Ovary (tissue), 9 donors: ENCODE data around the gene PTPRN2. TPM values are rescaled to one million over a fixed set of nuclear protein-coding genes. Genes with fewer than 3 reads are reported as not detected.
A peak's percentile ranks its signal among the peaks of the same experiment; 100 is the strongest.

Experiments
- DNase-seq, 5 donors: peaks; one replicate each; pipeline ENCODE4 v3.0.0-alpha.2; 2019 to 2020
- H3K27ac ChIP-seq, 2 donors: fragments of 200-600 bp; one replicate each; pipeline versions ENCODE4 v1.5.1 to v1.8.0; 2019 to 2022
- H3K27me3 ChIP-seq: fragments of 200-600 bp; one replicate; pipeline ENCODE4 v1.8.0; 2022
- H3K36me3 ChIP-seq: fragments of 200-600 bp; sonication (generic); one replicate; pipeline ENCODE4 v1.5.1; 2019
- H3K4me1 ChIP-seq: one replicate; pipeline ENCODE4 v1.8.1; 2013; ENCODE audit warnings: mild to moderate bottlenecking, moderate library complexity; ENCODE audit not compliant: insufficient read depth
- H3K4me3 ChIP-seq: fragments of 200-600 bp; sonication (generic); one replicate; pipeline ENCODE4 v1.5.1; 2017
- H3K9me3 ChIP-seq, 2 donors: fragments of 200-600 bp in 1 of 2; sonication (generic) in 1 of 2; one replicate each; pipeline versions ENCODE4 v1.5.1 to v1.8.1; 2013 to 2019; ENCODE audit warnings: mild to moderate bottlenecking in 1 of 2, moderate library complexity in 1 of 2
- EP300 ChIP-seq: sonication (generic); formaldehyde crosslinking; IDR thresholded peaks from one replicate; pipeline ENCODE4 v1.6.1; 2017; ENCODE audit warnings: antibody characterized with exemption
- POLR2A ChIP-seq: fragments of 450-650 bp; IDR thresholded peaks from one replicate; pipeline ENCODE4 v1.6.1; 2017; ENCODE audit warnings: antibody characterized with exemption, mild to moderate bottlenecking, moderate library complexity
- whole genome bisulfite sequencing, 3 donors: extraction: QIAGEN DNeasy Blood & Tissue Kit in 1 of 3; methylation state at CpG; one replicate each; pipeline versions ENCODE4 v1.1.5 to v1.1.7; 2013 to 2017; 5-methylcytosine and 5-hydroxymethylcytosine counted together
- intact Hi-C, 4 donors: fragments of 100-400 bp; cut with DNase I; formaldehyde crosslinking; loops; one replicate each; pipeline versions ENCODE4 v1.11.0 to v1.15.1; 2022 to 2023
- polyA plus RNA-seq, 2 donors: library from polyadenylated mRNA; stranded (reverse); fragments of 200-250 nt in 1 of 2; fragments of 350-450 nt in 1 of 2; fragmentation: Illumina TruSeq in 1 of 2; extraction: RNeasy Lipid Tissue Mini Kit (QIAGEN cat#74804) in 1 of 2; gene quantifications; one replicate each; pipeline ENCODE4 v1.2.3, GENCODE V29; 2013 to 2014
- total RNA-seq, 7 donors: library from RNA; depleted of rRNA in 2 of 7; stranded (reverse); fragments of >200 nt in 2 of 7; fragmentation: NEBNext Ultra II Directional in 3 of 7; extraction: Animal tissue kit (Norgen Biotek cat#: 25700) in 3 of 7; gene quantifications; one replicate each; pipeline versions ENCODE4 v1.1.0 to v1.2.4, GENCODE V29; 2016 to 2023
- TF ChIP-seq, protein P1 (sequence below), 3 donors: fragments of 450-650 bp in 2 of 3; fragments of 200-600 bp in 1 of 3; IDR thresholded peaks; one replicate each; pipeline versions ENCODE4 v1.5.1 to v1.8.0; 2016 to 2022; ENCODE audit warnings: antibody characterized with exemption in 3 of 3, mild to moderate bottlenecking in 1 of 3
- donor health status: DM: no; HTN: no; CAD: no; lungs with moderate emphysema.
- donor health status: DM: no; HTN: no; CAD: no.
- donor health status: Bipolar disorder and iron deficiency.
- donor health status: DM: yes; HTN: yes; CAD: no.
- donor health status: DM: no; HTN: no; CAD: no.
- donor health status: DM: yes; HTN: yes; CAD: no.

PTPRN2 gene
- total and polyA plus RNA-seq, 9 donors = 3.5 to 11.1 (median 5.9) TPM

DNA sequence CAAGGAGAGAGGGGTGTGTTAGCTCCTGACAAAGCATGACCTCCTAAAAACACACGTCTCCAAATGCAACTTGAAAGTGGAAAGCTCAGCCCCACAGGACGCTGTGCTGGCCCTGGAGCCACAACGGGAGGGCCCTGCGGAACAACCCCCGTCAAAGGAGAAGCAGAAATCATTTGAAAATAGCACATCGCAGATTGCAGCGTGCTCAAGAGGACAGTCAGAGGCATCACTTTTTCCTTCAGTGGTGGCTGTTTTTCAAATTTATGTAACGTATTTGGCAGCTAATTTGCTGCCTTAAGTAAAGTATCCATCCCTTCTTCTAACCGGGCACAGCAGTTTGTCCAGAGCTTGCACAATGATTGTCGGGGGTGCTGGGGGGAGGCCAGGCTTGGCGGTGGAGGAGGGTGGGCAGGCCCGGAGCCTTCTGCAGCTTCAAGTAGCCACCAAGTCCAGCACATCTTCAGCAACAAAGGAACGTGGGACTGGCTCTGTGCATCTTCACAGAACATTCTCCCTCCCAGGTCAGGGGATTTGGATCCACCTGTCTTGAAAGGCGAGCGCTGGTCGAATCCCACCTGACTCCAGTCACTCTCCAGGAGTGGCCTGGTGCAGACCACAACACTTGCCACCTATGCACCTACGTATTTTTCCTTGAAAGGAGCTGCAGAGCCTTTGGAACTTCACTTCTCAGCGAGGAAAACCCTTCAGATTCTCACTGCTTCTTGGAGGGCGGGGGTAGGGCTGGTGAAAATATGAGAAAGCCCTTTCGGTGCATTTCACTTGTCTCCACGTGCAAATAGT is 904.5 kb downstream of the PTPRN2 start:
- H3K9me3 ChIP-seq = no peaks in the 10 kb centered on the region
- TF ChIP-seq EP300 (no peak), POLR2A (no peak)
- DNase-seq = no peak
- H3K36me3 ChIP-seq = no peaks in the 10 kb centered on the region
- H3K27me3 ChIP-seq = peaks cover 2% of the 10 kb centered on the region
- intact Hi-C loops = no loop called here
- no peak overlapping the region for H3K4me3 ChIP-seq
- H3K4me1 ChIP-seq = no peaks in the 10 kb centered on the region
- 61 to 79% (median 76%) methylated on average over 21 of the region's 21 CpGs for WGBS, 3 donors
- no peak overlapping the region for H3K27ac ChIP-seq

DNA sequence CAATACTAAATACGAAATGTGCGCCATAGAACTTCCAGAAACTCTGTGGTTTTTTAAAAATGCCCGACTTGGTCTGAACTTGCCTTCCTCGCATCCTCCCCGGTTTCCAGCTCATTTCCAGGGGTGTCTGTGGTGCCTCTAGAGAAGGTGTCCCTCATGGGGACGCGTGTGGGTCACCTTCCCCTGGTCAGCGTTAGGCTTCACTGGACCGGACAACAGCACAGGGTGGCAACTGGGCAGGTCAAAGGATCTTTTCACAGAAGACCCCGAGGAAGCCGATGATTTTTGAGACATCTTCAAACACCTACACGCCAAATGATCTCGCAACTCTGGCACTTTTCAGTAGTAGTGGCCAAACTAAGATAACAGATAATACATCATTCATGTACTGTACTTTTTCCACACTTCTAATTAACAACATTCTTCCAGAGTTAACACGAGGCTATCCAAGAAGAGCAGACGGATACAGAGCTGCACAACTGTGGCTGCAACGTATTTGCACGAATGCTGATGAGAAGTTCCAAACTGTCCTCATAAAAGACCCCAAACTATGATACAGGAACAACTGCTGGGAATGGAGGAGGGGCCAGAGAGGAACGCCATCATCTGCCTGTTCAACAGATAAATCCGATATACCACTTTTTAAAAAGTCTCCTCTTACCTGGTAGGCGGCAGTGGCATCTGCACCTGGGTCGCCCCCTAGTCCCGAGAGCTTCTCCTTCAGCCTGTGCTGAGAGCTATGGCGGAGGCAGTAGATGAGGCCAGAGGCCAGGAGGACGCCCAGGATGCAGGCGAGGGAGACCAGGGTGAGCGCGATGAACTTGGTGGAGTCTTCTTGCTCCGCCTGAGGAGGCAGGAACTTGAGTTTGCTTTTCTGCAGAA is 905.3 kb downstream of the PTPRN2 start:
- Histone ChIP-seq H3K27ac (no peak overlapping the region), H3K9me3 (no peaks in the 10 kb centered on the region), H3K4me3 (no peak overlapping the region), H3K27me3 (peaks cover 2% of the 10 kb centered on the region), H3K36me3 (no peaks in the 10 kb centered on the region), H3K4me1 (no peaks in the 10 kb centered on the region)
- TF ChIP-seq, protein P1, sequence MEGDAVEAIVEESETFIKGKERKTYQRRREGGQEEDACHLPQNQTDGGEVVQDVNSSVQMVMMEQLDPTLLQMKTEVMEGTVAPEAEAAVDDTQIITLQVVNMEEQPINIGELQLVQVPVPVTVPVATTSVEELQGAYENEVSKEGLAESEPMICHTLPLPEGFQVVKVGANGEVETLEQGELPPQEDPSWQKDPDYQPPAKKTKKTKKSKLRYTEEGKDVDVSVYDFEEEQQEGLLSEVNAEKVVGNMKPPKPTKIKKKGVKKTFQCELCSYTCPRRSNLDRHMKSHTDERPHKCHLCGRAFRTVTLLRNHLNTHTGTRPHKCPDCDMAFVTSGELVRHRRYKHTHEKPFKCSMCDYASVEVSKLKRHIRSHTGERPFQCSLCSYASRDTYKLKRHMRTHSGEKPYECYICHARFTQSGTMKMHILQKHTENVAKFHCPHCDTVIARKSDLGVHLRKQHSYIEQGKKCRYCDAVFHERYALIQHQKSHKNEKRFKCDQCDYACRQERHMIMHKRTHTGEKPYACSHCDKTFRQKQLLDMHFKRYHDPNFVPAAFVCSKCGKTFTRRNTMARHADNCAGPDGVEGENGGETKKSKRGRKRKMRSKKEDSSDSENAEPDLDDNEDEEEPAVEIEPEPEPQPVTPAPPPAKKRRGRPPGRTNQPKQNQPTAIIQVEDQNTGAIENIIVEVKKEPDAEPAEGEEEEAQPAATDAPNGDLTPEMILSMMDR (IDR thresholded peaks at IDR 0.05) = no peak
- TF ChIP-seq EP300 (no peak), POLR2A (no peak)
- DNase-seq = no peak
- 87 to 93% (median 91%) methylated on average over 28 of the region's 28 CpGs for WGBS, 3 donors
- intact Hi-C loops = no loop called here

- Histone ChIP-seq H3K4me1 (no peaks in the 10 kb centered on the region), H3K27ac (no peak overlapping the region), H3K27me3 (no peaks in the 10 kb centered on the region), H3K4me3 (no peak overlapping the region), H3K36me3 (no peaks in the 10 kb centered on the region), H3K9me3 (no peaks in the 10 kb centered on the region)
- no peak for TF ChIP-seq POLR2A
- TF ChIP-seq EP300 = no peak
- TF ChIP-seq, protein P1 (IDR thresholded peaks at IDR 0.05) = no peak
- intact Hi-C loops = no loop called here
- DNase-seq = peak in 1 of 5 donors; percentile 10
- WGBS, 3 donors = 69 to 83% (median 79%) methylated on average over 9 of the region's 9 CpGs
Measured at GRCh38 chr7:157679607-157680006, 908.0 kb downstream of the PTPRN2 start.

GRCh38 chr7:157678501-157678900 is 909.1 kb downstream of the PTPRN2 start:
- TF ChIP-seq POLR2A = no peak
- TF ChIP-seq EP300 = no peak
- TF ChIP-seq, protein P1 (IDR thresholded peaks at IDR 0.05) = no peak
- intact Hi-C loops = no loop called here
- DNase-seq = no peak

More at GRCh38 chr7:157678501-157678900, 909.1 kb downstream of the PTPRN2 start:
- Histone ChIP-seq H3K27ac (no peak overlapping the region), H3K4me1 (no peaks in the 10 kb centered on the region), H3K36me3 (no peaks in the 10 kb centered on the region), H3K4me3 (no peak overlapping the region), H3K27me3 (no peaks in the 10 kb centered on the region), H3K9me3 (no peaks in the 10 kb centered on the region)
- WGBS, 3 donors = 75 to 90% (median 85%) methylated on average over 9 of the region's 9 CpGs
